Measurements from ENCODE around the gene TMSB4Y.

Gene TMSB4Y

GRCh38 chrY:13718996-13719395, 15.3 kb downstream of the TMSB4Y start:
- TF ChIP-seq CTCF (IDR thresholded peaks at IDR 0.05; ENCODE audit: borderline replicate concordance, insufficient read depth, low read depth, low read length), result no peak
- no peak overlapping the region for H3K4me3 ChIP-seq (ENCODE audit: low read depth, low read length)

- TF ChIP-seq CTCF (IDR thresholded peaks at IDR 0.05; ENCODE audit: borderline replicate concordance, insufficient read depth, low read depth, low read length), result no peak
- no peak overlapping the region for H3K4me3 ChIP-seq (ENCODE audit: low read depth, low read length)
Measured at GRCh38 chrY:13729517-13729916, 25.8 kb downstream of the TMSB4Y start.

- no peak for TF ChIP-seq CTCF (IDR thresholded peaks at IDR 0.05; ENCODE audit: borderline replicate concordance, insufficient read depth, low read depth, low read length)
- no peak overlapping the region for H3K4me3 ChIP-seq (ENCODE audit: low read depth, low read length)
Measured at GRCh38 chrY:13738618-13739017, 34.9 kb downstream of the TMSB4Y start.

- no peak for TF ChIP-seq CTCF (IDR thresholded peaks at IDR 0.05; ENCODE audit: borderline replicate concordance, insufficient read depth, low read depth, low read length)
- H3K4me3 ChIP-seq (ENCODE audit: low read depth, low read length), result no peak overlapping the region
Measured at GRCh38 chrY:13751289-13752071, 47.8 kb downstream of the TMSB4Y start.

GRCh38 chrY:13754661-13755060, 51.0 kb downstream of the TMSB4Y start:
- TF ChIP-seq CTCF (IDR thresholded peaks at IDR 0.05; ENCODE audit: borderline replicate concordance, insufficient read depth, low read depth, low read length), result no peak
- no peak overlapping the region for H3K4me3 ChIP-seq (ENCODE audit: low read depth, low read length)

Measured in GM12875 (cell line).